ENCODE measurements around the gene TMC6. TPM values are rescaled to one million over a fixed set of nuclear protein-coding genes. Genes with fewer than 3 reads are reported as not detected.
A peak's percentile ranks its signal among the peaks of the same experiment; 100 is the strongest.

TMC6 gene
- total and polyA plus RNA-seq, 2 of the 13 experiments (the other 11 are each of a cell fraction or from before 2014, with no cell fraction given) = 48.4 to 99.1 TPM

DNA sequence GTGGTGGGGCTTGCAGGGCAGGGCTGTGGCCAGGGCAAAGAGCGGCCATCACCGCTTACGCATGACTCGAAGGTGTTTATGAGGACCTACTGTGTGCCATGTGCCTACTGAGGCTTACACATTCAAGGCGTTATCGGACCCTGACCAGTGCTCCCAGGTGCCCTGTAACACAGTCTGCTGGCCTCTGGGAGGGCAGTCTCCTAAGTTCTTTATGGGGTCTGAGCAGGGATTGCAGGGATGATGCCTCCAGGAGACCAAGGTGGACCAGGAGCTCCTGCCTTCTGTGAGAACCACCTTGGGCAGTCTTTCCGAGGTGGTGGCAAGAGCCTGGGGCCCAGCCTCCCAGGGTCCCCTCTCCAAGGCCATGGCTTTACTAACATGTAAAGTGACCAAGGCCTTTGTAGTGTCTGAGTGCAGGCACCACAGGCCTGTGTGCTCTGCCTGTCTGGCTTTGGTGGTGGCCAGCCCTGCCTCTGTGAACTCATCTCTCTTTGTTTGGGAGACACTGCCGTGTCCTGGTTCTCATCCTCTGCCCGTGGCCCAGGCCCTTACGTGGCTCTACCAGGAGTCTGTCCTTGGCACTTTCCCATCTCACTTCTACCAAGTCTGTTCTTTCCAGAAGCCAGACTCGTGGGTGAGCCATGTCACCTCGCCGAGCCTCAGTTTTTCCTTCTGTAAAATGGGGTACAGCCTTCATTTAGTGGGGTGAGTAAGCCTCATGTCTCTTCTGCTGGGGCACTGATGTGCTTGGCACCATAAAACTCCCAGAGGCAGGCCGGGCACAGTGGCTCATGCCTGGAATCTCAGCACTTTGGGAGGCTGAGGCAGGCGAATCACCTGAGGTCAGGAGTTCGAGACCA is 36.4 kb upstream of the TMC6 start (continued):
- TF ChIP-seq ELF4 (CRISPR knock-in tag; IDR thresholded peaks at IDR 0.05; ENCODE audit: borderline replicate concordance) = no peak

DNA sequence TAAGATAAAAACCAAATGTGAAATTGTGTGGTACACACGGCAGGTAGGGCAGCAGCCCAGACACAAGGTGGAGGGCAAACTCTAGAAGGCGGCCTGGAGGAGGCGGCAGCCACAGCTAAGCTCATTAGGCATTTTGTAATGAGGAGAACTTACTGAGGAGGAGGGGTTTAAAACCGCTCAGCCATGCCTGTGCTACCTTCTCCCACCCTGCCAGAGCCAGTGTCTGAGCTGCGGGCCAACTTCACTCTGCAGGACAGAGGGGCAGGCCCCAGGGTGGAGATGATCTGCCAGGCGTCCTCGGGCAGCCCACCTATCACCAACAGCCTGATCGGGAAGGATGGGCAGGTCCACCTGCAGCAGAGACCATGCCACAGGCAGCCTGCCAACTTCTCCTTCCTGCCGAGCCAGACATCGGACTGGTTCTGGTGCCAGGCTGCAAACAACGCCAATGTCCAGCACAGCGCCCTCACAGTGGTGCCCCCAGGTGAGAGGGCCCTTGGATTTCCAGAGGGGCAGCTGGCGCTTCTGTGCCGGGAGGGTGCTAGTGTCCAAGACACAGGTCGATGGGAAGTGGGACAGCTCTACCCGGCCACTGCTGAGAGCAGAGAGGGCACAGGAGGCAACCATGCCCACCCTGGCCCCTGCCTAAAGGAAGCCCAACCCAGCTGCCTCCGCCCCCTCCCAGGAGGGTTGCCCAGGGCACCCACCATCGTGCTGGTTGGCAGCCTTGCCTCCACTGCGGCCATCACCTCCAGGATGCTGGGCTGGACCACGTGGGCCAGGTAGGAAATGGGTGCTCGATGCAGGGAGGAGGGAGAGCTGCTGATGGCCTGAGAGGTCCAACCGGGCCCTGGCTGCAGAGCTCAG is 35.6 kb upstream of the TMC6 start:
- H4K20me1 ChIP-seq (ENCODE audit: insufficient read depth, low read length) = no peaks in the 10 kb centered on the region
- no peaks in the 10 kb centered on the region for H3K9me3 ChIP-seq (ENCODE audit: low read length)
- H3K4me2 ChIP-seq (ENCODE audit: low read depth, low read length) = no peak overlapping the region
- H3K27ac ChIP-seq (ENCODE audit: extremely low read length, insufficient read depth, low read length) = no peak overlapping the region
- ChIA-PET CTCF (ENCODE audit: low intra/inter-chr PET ratio, low total read pairs) (no interaction called here), POLR2A (interaction anchor here (1.5 kb wide), 1 partner anchor 23 kb away, joined by 4 read pairs; the partner anchor contains the start of genes AFMID and TK1)
- no peaks in the 10 kb centered on the region for H3K36me3 ChIP-seq (replicated peaks in 1 of 2; ENCODE audit: control insufficient read depth in 1 of 2, insufficient read depth in 2 of 2, low read length in 2 of 2)
- H3K79me2 ChIP-seq (ENCODE audit: insufficient read depth, low read length) = no peaks in the 10 kb centered on the region
- BruUV-seq (replicated peaks) = no TSS peak
- H3K9ac ChIP-seq (ENCODE audit: insufficient read depth, low read depth, low read length) = no peak overlapping the region
- DNase-seq (ENCODE audit: low spot score) = no peak
- H3K4me3 ChIP-seq (replicated peaks in 1 of 3; ENCODE audit: insufficient read depth in 1 of 3, low read depth in 2 of 3, low read length in 3 of 3) = no peak overlapping the region
- FAIRE-seq = no peak
- no peak overlapping the region for H2AFZ ChIP-seq (ENCODE audit: low read length)
- peaks cover 75% of the 10 kb centered on the region for H3K4me1 ChIP-seq (ENCODE audit: insufficient read depth, low read length)
- WGBS (ENCODE audit: low lambda C conversion rate) = 74% methylated on average over 17 of the region's 22 CpGs
- peaks cover 0 to 2% of the 10 kb centered on the region in 2 experiments; a peak in 1 of 5 replicates for H3K27me3 ChIP-seq (ENCODE audit: control insufficient read depth in 1 of 2, insufficient read depth in 2 of 2, low read length in 2 of 2)
- intact Hi-C loops (cut with micrococcal nuclease; ENCODE audit: unreplicated experiment) (no loop called here), in situ Hi-C loops (cut with HindIII; ENCODE audit: extremely low pct_ligation_motif_present, low pct_unique_long_range_greater_than_20kb) (no loop called here)
- ATAC-seq = no peak
- TF ChIP-seq ADNP (CRISPR knock-in tag; IDR thresholded peaks at IDR 0.05) = no peak
- TF ChIP-seq, protein P1, sequence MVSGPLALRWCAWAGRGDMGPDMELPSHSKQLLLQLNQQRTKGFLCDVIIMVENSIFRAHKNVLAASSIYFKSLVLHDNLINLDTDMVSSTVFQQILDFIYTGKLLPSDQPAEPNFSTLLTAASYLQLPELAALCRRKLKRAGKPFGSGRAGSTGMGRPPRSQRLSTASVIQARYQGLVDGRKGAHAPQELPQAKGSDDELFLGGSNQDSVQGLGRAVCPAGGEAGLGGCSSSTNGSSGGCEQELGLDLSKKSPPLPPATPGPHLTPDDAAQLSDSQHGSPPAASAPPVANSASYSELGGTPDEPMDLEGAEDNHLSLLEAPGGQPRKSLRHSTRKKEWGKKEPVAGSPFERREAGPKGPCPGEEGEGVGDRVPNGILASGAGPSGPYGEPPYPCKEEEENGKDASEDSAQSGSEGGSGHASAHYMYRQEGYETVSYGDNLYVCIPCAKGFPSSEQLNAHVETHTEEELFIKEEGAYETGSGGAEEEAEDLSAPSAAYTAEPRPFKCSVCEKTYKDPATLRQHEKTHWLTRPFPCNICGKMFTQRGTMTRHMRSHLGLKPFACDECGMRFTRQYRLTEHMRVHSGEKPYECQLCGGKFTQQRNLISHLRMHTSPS (CRISPR knock-in tag; IDR thresholded peaks at IDR 0.05; ENCODE audit: low read depth) = peak; percentile 20
- TF ChIP-seq, protein P2, sequence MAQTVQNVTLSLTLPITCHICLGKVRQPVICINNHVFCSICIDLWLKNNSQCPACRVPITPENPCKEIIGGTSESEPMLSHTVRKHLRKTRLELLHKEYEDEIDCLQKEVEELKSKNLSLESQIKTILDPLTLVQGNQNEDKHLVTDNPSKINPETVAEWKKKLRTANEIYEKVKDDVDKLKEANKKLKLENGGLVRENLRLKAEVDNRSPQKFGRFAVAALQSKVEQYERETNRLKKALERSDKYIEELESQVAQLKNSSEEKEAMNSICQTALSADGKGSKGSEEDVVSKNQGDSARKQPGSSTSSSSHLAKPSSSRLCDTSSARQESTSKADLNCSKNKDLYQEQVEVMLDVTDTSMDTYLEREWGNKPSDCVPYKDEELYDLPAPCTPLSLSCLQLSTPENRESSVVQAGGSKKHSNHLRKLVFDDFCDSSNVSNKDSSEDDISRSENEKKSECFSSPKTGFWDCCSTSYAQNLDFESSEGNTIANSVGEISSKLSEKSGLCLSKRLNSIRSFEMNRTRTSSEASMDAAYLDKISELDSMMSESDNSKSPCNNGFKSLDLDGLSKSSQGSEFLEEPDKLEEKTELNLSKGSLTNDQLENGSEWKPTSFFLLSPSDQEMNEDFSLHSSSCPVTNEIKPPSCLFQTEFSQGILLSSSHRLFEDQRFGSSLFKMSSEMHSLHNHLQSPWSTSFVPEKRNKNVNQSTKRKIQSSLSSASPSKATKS (CRISPR knock-in tag; IDR thresholded peaks at IDR 0.05) = no peak
- TF ChIP-seq, protein P3, sequence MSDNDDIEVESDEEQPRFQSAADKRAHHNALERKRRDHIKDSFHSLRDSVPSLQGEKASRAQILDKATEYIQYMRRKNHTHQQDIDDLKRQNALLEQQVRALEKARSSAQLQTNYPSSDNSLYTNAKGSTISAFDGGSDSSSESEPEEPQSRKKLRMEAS (IDR thresholded peaks at IDR 0.05) = peak; percentile 13; the same call in 1 of the 2 replicates
- 0 out of 2 replicates have a peak, but pooled peaks have one; percentile 55 for TF ChIP-seq HNRNPL (IDR thresholded peaks at IDR 0.05; ENCODE audit: low read depth, low read length)
- TF ChIP-seq, protein P4, sequence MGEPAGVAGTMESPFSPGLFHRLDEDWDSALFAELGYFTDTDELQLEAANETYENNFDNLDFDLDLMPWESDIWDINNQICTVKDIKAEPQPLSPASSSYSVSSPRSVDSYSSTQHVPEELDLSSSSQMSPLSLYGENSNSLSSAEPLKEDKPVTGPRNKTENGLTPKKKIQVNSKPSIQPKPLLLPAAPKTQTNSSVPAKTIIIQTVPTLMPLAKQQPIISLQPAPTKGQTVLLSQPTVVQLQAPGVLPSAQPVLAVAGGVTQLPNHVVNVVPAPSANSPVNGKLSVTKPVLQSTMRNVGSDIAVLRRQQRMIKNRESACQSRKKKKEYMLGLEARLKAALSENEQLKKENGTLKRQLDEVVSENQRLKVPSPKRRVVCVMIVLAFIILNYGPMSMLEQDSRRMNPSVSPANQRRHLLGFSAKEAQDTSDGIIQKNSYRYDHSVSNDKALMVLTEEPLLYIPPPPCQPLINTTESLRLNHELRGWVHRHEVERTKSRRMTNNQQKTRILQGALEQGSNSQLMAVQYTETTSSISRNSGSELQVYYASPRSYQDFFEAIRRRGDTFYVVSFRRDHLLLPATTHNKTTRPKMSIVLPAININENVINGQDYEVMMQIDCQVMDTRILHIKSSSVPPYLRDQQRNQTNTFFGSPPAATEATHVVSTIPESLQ (CRISPR knock-in tag; conservative IDR thresholded peaks at IDR 0.05) = no peak
- no peak for TF ChIP-seq JUN (CRISPR knock-in tag; IDR thresholded peaks at IDR 0.05)
- TF ChIP-seq XRCC5 (optimal IDR thresholded peaks at IDR 0.05; ENCODE audit: low read length) = no peak
- peak; percentile 98 for TF ChIP-seq ZNF263 (CRISPR knock-in tag; IDR thresholded peaks at IDR 0.05)

Measured in HepG2 (cell line).